HepG2 (cell line): ENCODE data around the gene BORCS5. TPM values are rescaled to one million over a fixed set of nuclear protein-coding genes. Genes with fewer than 3 reads are reported as not detected.

ENCODE experiments used
- ATAC-seq: fragments of 200-7000 bp; cut with Tn5 transposase; 3 replicates; pipeline ENCODE4 v1.9.1; 2020; ENCODE audit warnings: mild to moderate bottlenecking, moderate library complexity
- BruUV-seq: library from RNA; stranded (reverse); fragments of 400-500 nt; replicated peaks from 2 replicates; lab custom pipeline; 2021; lab: Mats Ljungman, UMichigan
- CTCF ChIA-PET: fragments of 300-600 bp; formaldehyde crosslinking; extraction: SDS; loops from one replicate; lab custom pipeline; 2021; ENCODE audit warnings: low total read pairs, inconsistent platforms, low intra/inter-chr PET ratio; lab: Yijun Ruan, JAX
- POLR2A ChIA-PET: fragments of 350-600 bp; sonication (Branson Sonifier 250); formaldehyde crosslinking; loops from one replicate; lab custom pipeline; 2020; ENCODE audit warnings: antibody characterized with exemption, inconsistent platforms; lab: Yijun Ruan, JAX
- DNase-seq: peaks from one replicate; pipeline ENCODE4 v3.0.0-alpha.2; 2015; ENCODE audit warnings: low spot score
- FAIRE-seq: peaks from 3 replicates; lab custom pipeline; 2011; peaks lifted over from hg19 to GRCh38; lab: Jason Lieb, UNC
- H2AFZ ChIP-seq: one replicate; pipeline ENCODE4 v1.6.1; 2011; ENCODE audit warnings: low read length, inconsistent platforms
- H3K27ac ChIP-seq: fragments of 300-600 bp; 3 replicates; pipeline ENCODE4 v1.8.0; 2011; ENCODE audit warnings: mixed run types, mild to moderate bottlenecking, mixed read lengths, low read length, inconsistent platforms; ENCODE audit not compliant: insufficient read depth; ENCODE audit errors: extremely low read length
- H3K27me3 ChIP-seq, 2 experiments: fragments of 200-600 bp in 1 of 2; 2 replicates in 1 of 2; 3 replicates in 1 of 2; pipeline versions ENCODE4 v1.6.0 to v1.8.0; 2011; ENCODE audit warnings: low read length in 2 of 2, mild to moderate bottlenecking in 2 of 2, moderate library complexity in 2 of 2, inconsistent platforms in 1 of 2; ENCODE audit not compliant: insufficient read depth in 2 of 2, control insufficient read depth in 1 of 2
- H3K36me3 ChIP-seq, 2 experiments: fragments of 200-600 bp in 1 of 2; replicated peaks in 1 of 2; 2 replicates in 1 of 2; 3 replicates in 1 of 2; pipeline versions ENCODE4 v1.5.1 to v1.8.0; 2011; ENCODE audit warnings: low read length in 2 of 2, inconsistent platforms in 1 of 2; ENCODE audit not compliant: insufficient read depth in 2 of 2, control insufficient read depth in 1 of 2
- H3K4me1 ChIP-seq: 2 replicates; pipeline ENCODE4 v1.5.1; 2012; ENCODE audit warnings: low read length, inconsistent platforms; ENCODE audit not compliant: insufficient read depth
- H3K4me2 ChIP-seq: 2 replicates; pipeline ENCODE4 v1.6.0; 2011; ENCODE audit warnings: low read depth, low read length, inconsistent platforms
- H3K4me3 ChIP-seq, 3 experiments: fragments of 200-600 bp in 1 of 3; sonication (generic), shearing (Covaris generic) in 1 of 3; replicated peaks in 1 of 3; 2 replicates each; pipeline ENCODE4 v1.5.1; 2011 to 2016; ENCODE audit warnings: low read length in 3 of 3, inconsistent platforms in 2 of 3, low read depth in 2 of 3, mild to moderate bottlenecking in 2 of 3, control low read depth in 1 of 3, mixed read lengths in 1 of 3; ENCODE audit not compliant: insufficient read depth in 1 of 3
- H3K79me2 ChIP-seq: one replicate; pipeline ENCODE4 v1.6.1; 2011; ENCODE audit warnings: low read length, inconsistent platforms; ENCODE audit not compliant: insufficient read depth
- H3K9ac ChIP-seq: 2 replicates; pipeline ENCODE4 v1.6.0; 2011; ENCODE audit warnings: mild to moderate bottlenecking, low read depth, low read length, inconsistent platforms; ENCODE audit not compliant: insufficient read depth
- H3K9me3 ChIP-seq: 2 replicates; pipeline ENCODE4 v1.5.1; 2012; ENCODE audit warnings: mild to moderate bottlenecking, low read length
- H4K20me1 ChIP-seq: 2 replicates; pipeline ENCODE4 v1.6.0; 2011; ENCODE audit warnings: inconsistent platforms, mild to moderate bottlenecking, low read length, moderate library complexity; ENCODE audit not compliant: insufficient read depth
- ADNP ChIP-seq: sonication (generic); formaldehyde crosslinking; IDR thresholded peaks from 2 replicates; pipeline ENCODE4 v1.4.0; 2020; ENCODE audit warnings: missing genetic modification reagents
- AGO2 ChIP-seq: fragments of 200-400 bp; formaldehyde crosslinking; optimal IDR thresholded peaks from 2 replicates; pipeline ENCODE3; 2017; ENCODE audit warnings: mild to moderate bottlenecking, low read depth, low read length, moderate library complexity
- ARNT ChIP-seq: fragments of 450-650 bp; IDR thresholded peaks from 2 replicates; pipeline ENCODE4 v1.6.1; 2017
- NCOR1 ChIP-seq: fragments of 200-600 bp; sonication (generic); IDR thresholded peaks from 2 replicates; pipeline ENCODE4 v1.7.0; 2017; ENCODE audit warnings: antibody characterized with exemption, low read length, borderline replicate concordance
- RBM22 ChIP-seq: fragments of 200-400 bp; formaldehyde crosslinking; optimal IDR thresholded peaks from 2 replicates; pipeline ENCODE3; 2017; ENCODE audit warnings: mild to moderate bottlenecking, low read length, moderate library complexity
- ZSCAN20 ChIP-seq: sonication (generic); formaldehyde crosslinking; IDR thresholded peaks from 2 replicates; pipeline ENCODE4 v1.4.0; 2020; ENCODE audit warnings: missing genetic modification reagents, mild to moderate bottlenecking, borderline replicate concordance
- WGBS: methylation state at CpG from one replicate; pipeline ENCODE4 v1.1.6; 2017; ENCODE audit warnings: low lambda C conversion rate; 5-methylcytosine and 5-hydroxymethylcytosine counted together
- in situ Hi-C: cut with HindIII; loops from 2 replicates; pipeline ENCODE4 v1.10.0; 2017; ENCODE audit warnings: low pct_unique_long_range_greater_than_20kb; ENCODE audit not compliant: extremely low pct_ligation_motif_present
- intact Hi-C: fragments of 100-400 bp; cut with micrococcal nuclease; formaldehyde crosslinking; loops from one replicate; pipeline ENCODE4 v1.10.0; 2022; ENCODE audit not compliant: unreplicated experiment
- polyA plus RNA-seq, 8 experiments: library from polyadenylated mRNA; depleted of rRNA in 3 of 8; stranded (reverse) in 7 of 8; unstranded in 1 of 8; fragments of >200 nt; fragmentation: Illumina TruSeq in 4 of 8; extraction: Trizol in 4 of 8; gene quantifications; 2 replicates each; pipeline versions ENCODE4 v1.2.1 to v1.2.3, GENCODE V29; 2011 to 2016; ENCODE audit warnings: low read depth in 4 of 8, missing spikeins in 1 of 8, mixed read lengths in 1 of 8; ENCODE audit not compliant: insufficient read depth in 1 of 8
- total RNA-seq, 5 experiments: library from RNA; depleted of rRNA; stranded (reverse); fragments of >200 nt; fragmentation: Illumina TruSeq; extraction: Trizol; gene quantifications; 2 replicates each; pipeline ENCODE4 v1.2.3, GENCODE V29; 2016; ENCODE audit warnings: low read depth in 1 of 5

Gene BORCS5
- total and polyA plus RNA-seq, 2 of the 13 experiments (the other 11 are each of a cell fraction or from before 2014, with no cell fraction given), result 3.9 to 4.7 TPM

DNA sequence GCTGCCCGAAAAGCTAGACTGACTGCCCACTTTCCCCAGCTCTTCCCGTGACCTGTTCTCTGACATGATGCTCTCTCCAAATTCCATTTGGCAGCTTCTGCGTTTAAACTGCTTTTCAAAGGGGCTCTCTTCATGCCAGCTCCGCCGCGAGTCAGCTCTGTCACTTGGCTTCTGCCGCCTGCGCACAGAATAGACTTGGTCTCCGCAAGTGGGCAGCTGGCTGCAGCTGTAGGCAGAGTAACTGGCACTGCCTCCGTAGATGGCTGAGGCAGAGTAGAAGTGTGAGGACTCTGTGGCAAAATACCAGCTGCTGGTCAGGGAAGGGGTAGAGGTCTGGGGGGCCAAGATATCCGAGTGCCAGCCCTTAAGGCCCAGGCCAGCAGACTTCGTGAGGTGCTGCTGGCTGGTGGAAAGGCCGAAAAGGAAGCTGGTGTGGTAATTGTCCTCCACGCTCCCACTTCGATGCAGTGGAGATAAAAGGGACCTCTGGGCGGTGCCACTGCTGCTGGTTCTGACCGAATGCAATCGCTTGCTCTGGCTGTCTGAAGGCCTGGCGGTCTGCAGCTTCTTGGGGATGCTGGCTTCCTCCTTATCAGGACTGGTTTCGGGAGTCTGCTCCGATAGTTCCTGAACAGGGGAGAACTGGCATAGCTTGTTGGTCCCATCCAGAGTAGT lies 120.1 kb downstream of the BORCS5 start:
- intact Hi-C loops (no loop called here), in situ Hi-C loops (no loop called here)
- FAIRE-seq (no peak), DNase-seq (no peak), ATAC-seq (no peak)
- no peak for TF ChIP-seq ARNT
- TF ChIP-seq AGO2, result peak; percentile 66
- TF ChIP-seq NCOR1, result no peak
- TF ChIP-seq RBM22, result peak; percentile 90
- TF ChIP-seq ZSCAN20 (CRISPR knock-in tag), result no peak
- POLR2A ChIA-PET, result interaction anchor here (2.7 kb wide), 1 partner anchor 10 kb away, joined by 5 read pairs; no protein-coding TSS in a partner anchor
- Histone ChIP-seq H4K20me1 (no peaks in the 10 kb centered on the region), H3K9ac (no peak overlapping the region), H3K36me3 (peaks cover 26 to 72% of the 10 kb centered on the region in 2 experiments), H3K4me2 (no peak overlapping the region), H3K27me3 (no peaks in the 10 kb centered on the region), H3K79me2 (peaks cover 7% of the 10 kb centered on the region), H3K4me1 (no peaks in the 10 kb centered on the region), H3K9me3 (no peaks in the 10 kb centered on the region), H2AFZ (no peak overlapping the region), H3K4me3 (no peak overlapping the region), H3K27ac (no peak overlapping the region)
- WGBS, result 99% methylated on average over 12 of the region's 21 CpGs
- BruUV-seq, result no TSS peak
- CTCF ChIA-PET, result no interaction called here

DNA sequence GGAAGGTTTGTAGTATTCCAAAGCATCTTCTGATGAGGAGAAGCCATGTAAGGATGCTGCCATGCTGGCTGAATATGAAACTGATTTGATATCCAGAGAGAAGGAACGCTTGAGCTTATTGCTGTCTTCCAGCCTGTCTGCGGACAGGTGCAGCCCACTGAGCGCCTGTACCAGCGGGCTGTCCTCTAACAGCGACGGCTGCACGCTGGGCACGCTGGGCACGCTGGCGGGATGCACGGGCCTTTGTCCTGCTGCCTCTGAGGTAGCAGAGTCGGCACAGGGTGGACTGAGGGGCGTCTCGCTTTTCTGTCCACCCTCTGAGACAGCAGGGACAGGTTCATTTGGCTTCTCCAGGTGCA lies 120.6 kb downstream of the BORCS5 start:
- intact Hi-C loops (no loop called here), in situ Hi-C loops (no loop called here)
- peak; percentile 65 for TF ChIP-seq AGO2
- TF ChIP-seq ADNP (CRISPR knock-in tag), result no peak
- Histone ChIP-seq H3K27ac (no peak overlapping the region), H3K9ac (no peak overlapping the region), H3K27me3 (no peaks in the 10 kb centered on the region), H3K4me1 (no peaks in the 10 kb centered on the region), H4K20me1 (no peaks in the 10 kb centered on the region), H2AFZ (no peak overlapping the region), H3K36me3 (peaks cover 29 to 77% of the 10 kb centered on the region in 2 experiments), H3K79me2 (peaks cover 7% of the 10 kb centered on the region), H3K4me3 (no peak overlapping the region), H3K4me2 (no peak overlapping the region), H3K9me3 (no peaks in the 10 kb centered on the region)
- 100% methylated on average over 14 of the region's 14 CpGs for WGBS
- BruUV-seq, result no TSS peak
- ATAC-seq (no peak), DNase-seq (no peak), FAIRE-seq (no peak)
- ChIA-PET POLR2A (interaction anchor here (2.7 kb wide), 1 partner anchor 9 kb away, joined by 5 read pairs; no protein-coding TSS in a partner anchor), CTCF (no interaction called here)
